ENCODE results near the gene PLA2G4F.

Gene PLA2G4F

DNA sequence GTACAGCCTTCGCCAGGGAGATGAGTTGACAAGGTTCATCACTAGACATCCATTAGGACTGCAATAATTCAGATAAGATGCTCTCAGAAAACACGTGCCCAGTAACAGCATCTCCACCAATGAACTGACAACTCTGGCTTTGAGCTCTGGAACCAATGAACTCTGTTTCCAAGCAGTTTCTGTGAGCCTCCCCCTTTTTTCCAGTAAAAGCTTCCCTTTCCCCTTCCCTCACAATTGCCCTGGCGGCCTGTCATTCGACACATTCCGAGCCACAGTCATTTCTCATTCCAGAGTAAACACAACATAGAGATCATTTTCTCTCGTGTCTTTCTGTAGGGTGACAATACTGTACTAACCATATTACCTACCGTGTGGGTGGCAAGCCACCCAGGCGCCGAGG is 65.7 kb downstream of the PLA2G4F start:
- H3K27ac ChIP-seq (replicated peaks; ENCODE audit: low read length), result no peak overlapping the region
- no peak overlapping the region for H4K8ac ChIP-seq (ENCODE audit: low read depth, low read length)
- no peak overlapping the region for H2BK15ac ChIP-seq (ENCODE audit: low read length)
- no peak overlapping the region for H3K4me2 ChIP-seq (ENCODE audit: insufficient read depth, low read length, poor library complexity, severe bottlenecking)
- no peak overlapping the region for H4K91ac ChIP-seq (ENCODE audit: low read depth, low read length, poor library complexity)
- no peaks in the 10 kb centered on the region for H3K9me3 ChIP-seq (replicated peaks in 1 of 2; ENCODE audit: control insufficient read depth in 2 of 2, insufficient read depth in 1 of 2, low read depth in 1 of 2, low read length in 2 of 2)
- DNase-seq (ENCODE audit: low spot score), result no peak
- no peak overlapping the region for H2BK5ac ChIP-seq (ENCODE audit: low read length)
- no peaks in the 10 kb centered on the region for H3K79me1 ChIP-seq (ENCODE audit: low read depth, low read length)
- H3K4me1 ChIP-seq (ENCODE audit: control insufficient read depth in 2 of 2, insufficient read depth in 1 of 2, low read depth in 1 of 2, low read length in 2 of 2), result peaks cover 14 to 15% of the 10 kb centered on the region in 2 donors
- no peaks in the 10 kb centered on the region for H3K36me3 ChIP-seq (replicated peaks in 1 of 2; ENCODE audit: control insufficient read depth in 2 of 2, insufficient read depth in 2 of 2, low read length in 2 of 2)
- no peak overlapping the region for H3K14ac ChIP-seq (ENCODE audit: low read length)
- no peak overlapping the region for H2BK120ac ChIP-seq (ENCODE audit: low read depth, low read length)
- no peak overlapping the region for H3K4ac ChIP-seq (ENCODE audit: low read length)
- no peak overlapping the region for H2AFZ ChIP-seq (ENCODE audit: low read length)
- no CpG with 5 or more reads among the region's 9 CpGs for WGBS, 2 donors (ENCODE audit: extremely low coverage in 2 of 2, insufficient read length in 2 of 2, insufficient replicate concordance in 1 of 2)
- H3K9ac ChIP-seq (ENCODE audit: low read depth, low read length, poor library complexity), result no peak overlapping the region
- no peak overlapping the region for H3K18ac ChIP-seq (ENCODE audit: low read length)
- no peak overlapping the region for H2AK5ac ChIP-seq (ENCODE audit: low read depth, low read length)
- no peak overlapping the region for H3K4me3 ChIP-seq (ENCODE audit: low read length in 2 of 2)
- peaks cover 0 to 5% (median 0%) of the 10 kb centered on the region in 3 experiments for H3K27me3 ChIP-seq (ENCODE audit: control insufficient read depth in 3 of 3, insufficient read depth in 3 of 3, low read depth in 1 of 3, low read length in 3 of 3)
- H2BK12ac ChIP-seq (ENCODE audit: low read length), result no peak overlapping the region
- H3K23ac ChIP-seq (ENCODE audit: low read depth, low read length, poor library complexity), result no peak overlapping the region

DNA sequence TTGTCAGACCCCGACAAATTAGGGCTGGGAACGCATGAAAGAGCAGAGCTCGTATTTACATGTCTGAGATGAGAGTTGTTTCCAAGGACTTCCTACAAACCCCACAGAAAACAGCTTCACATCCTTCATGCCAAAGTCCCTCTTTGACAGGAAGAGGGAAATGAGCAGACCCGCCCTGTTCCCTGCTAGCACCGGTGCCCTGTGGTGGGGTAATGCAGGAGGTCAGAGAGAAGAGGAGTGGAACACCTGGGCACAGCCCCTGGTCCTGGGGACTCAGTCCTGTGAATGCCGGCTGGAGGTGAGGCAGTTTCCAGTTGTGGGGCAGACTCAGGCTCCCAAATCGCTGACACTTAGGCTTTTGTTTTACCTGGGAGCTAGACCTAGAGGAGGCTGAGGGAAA is 66.1 kb downstream of the PLA2G4F start:
- H2BK5ac ChIP-seq (ENCODE audit: low read length), result no peak overlapping the region
- H3K36me3 ChIP-seq (replicated peaks in 1 of 2; ENCODE audit: control insufficient read depth in 2 of 2, insufficient read depth in 2 of 2, low read length in 2 of 2), result no peaks in the 10 kb centered on the region
- H3K27me3 ChIP-seq (ENCODE audit: control insufficient read depth in 3 of 3, insufficient read depth in 3 of 3, low read depth in 1 of 3, low read length in 3 of 3), result peaks cover 0 to 7% (median 0%) of the 10 kb centered on the region in 3 experiments
- H3K4me1 ChIP-seq (ENCODE audit: control insufficient read depth in 2 of 2, insufficient read depth in 1 of 2, low read depth in 1 of 2, low read length in 2 of 2), result peaks cover 14 to 15% of the 10 kb centered on the region in 2 donors
- no peak overlapping the region for H3K9ac ChIP-seq (ENCODE audit: low read depth, low read length, poor library complexity)
- no peak overlapping the region for H3K18ac ChIP-seq (ENCODE audit: low read length)
- no peak overlapping the region for H3K14ac ChIP-seq (ENCODE audit: low read length)
- no peak overlapping the region for H2AK5ac ChIP-seq (ENCODE audit: low read depth, low read length)
- no peak overlapping the region for H3K4me3 ChIP-seq (ENCODE audit: low read length in 2 of 2)
- no peak overlapping the region for H3K27ac ChIP-seq (replicated peaks; ENCODE audit: low read length)
- no peak overlapping the region for H2AFZ ChIP-seq (ENCODE audit: low read length)
- no peak for DNase-seq (ENCODE audit: low spot score)
- no peak overlapping the region for H3K4ac ChIP-seq (ENCODE audit: low read length)
- WGBS, 2 donors (ENCODE audit: extremely low coverage in 2 of 2, insufficient read length in 2 of 2, insufficient replicate concordance in 1 of 2), result no CpG with 5 or more reads among the region's 7 CpGs
- no peak overlapping the region for H4K8ac ChIP-seq (ENCODE audit: low read depth, low read length)
- no peak overlapping the region for H2BK15ac ChIP-seq (ENCODE audit: low read length)
- no peak overlapping the region for H4K91ac ChIP-seq (ENCODE audit: low read depth, low read length, poor library complexity)
- no peaks in the 10 kb centered on the region for H3K79me1 ChIP-seq (ENCODE audit: low read depth, low read length)
- H2BK120ac ChIP-seq (ENCODE audit: low read depth, low read length), result no peak overlapping the region
- H2BK12ac ChIP-seq (ENCODE audit: low read length), result no peak overlapping the region
- no peaks in the 10 kb centered on the region for H3K9me3 ChIP-seq (replicated peaks in 1 of 2; ENCODE audit: control insufficient read depth in 2 of 2, insufficient read depth in 1 of 2, low read depth in 1 of 2, low read length in 2 of 2)
- H3K23ac ChIP-seq (ENCODE audit: low read depth, low read length, poor library complexity), result no peak overlapping the region
- no peak overlapping the region for H3K4me2 ChIP-seq (ENCODE audit: insufficient read depth, low read length, poor library complexity, severe bottlenecking)

DNA sequence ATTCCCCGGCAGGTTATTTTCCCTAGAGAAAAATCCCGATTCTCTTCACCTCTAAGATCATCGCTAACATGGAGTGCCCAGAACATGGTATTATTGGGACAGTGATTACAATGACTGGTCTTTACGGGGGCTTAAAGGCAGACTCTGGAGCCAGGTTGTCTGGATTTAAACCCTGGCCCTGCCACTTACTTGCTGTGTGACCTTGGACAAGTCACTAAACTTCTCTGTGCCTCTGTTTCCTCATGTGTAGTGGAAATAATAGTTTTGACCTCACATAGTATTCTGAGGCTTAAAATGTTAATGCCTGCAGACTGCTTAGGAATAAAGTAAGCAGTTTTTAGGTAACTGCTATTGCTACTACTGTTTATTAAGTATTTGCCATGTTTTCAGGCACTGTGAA is 66.5 kb downstream of the PLA2G4F start:
- Histone ChIP-seq H2BK5ac (ENCODE audit: low read length) (no peak overlapping the region), H2AFZ (ENCODE audit: low read length) (no peak overlapping the region), H3K4ac (ENCODE audit: low read length) (no peak overlapping the region), H3K79me1 (ENCODE audit: low read depth, low read length) (no peaks in the 10 kb centered on the region), H3K27ac (replicated peaks; ENCODE audit: low read length) (no peak overlapping the region), H3K4me3 (ENCODE audit: low read length in 2 of 2) (no peak overlapping the region), H3K9ac (ENCODE audit: low read depth, low read length, poor library complexity) (no peak overlapping the region), H2BK15ac (ENCODE audit: low read length) (no peak overlapping the region), H3K4me2 (ENCODE audit: insufficient read depth, low read length, poor library complexity, severe bottlenecking) (no peak overlapping the region), H3K27me3 (ENCODE audit: control insufficient read depth in 3 of 3, insufficient read depth in 3 of 3, low read depth in 1 of 3, low read length in 3 of 3) (peaks cover 0 to 11% (median 0%) of the 10 kb centered on the region in 3 experiments), H3K9me3 (replicated peaks in 1 of 2; ENCODE audit: control insufficient read depth in 2 of 2, insufficient read depth in 1 of 2, low read depth in 1 of 2, low read length in 2 of 2) (no peaks in the 10 kb centered on the region), H3K36me3 (replicated peaks in 1 of 2; ENCODE audit: control insufficient read depth in 2 of 2, insufficient read depth in 2 of 2, low read length in 2 of 2) (no peaks in the 10 kb centered on the region), H4K91ac (ENCODE audit: low read depth, low read length, poor library complexity) (no peak overlapping the region), H3K14ac (ENCODE audit: low read length) (no peak overlapping the region), H2BK12ac (ENCODE audit: low read length) (no peak overlapping the region), H2AK5ac (ENCODE audit: low read depth, low read length) (no peak overlapping the region), H2BK120ac (ENCODE audit: low read depth, low read length) (no peak overlapping the region), H4K8ac (ENCODE audit: low read depth, low read length) (no peak overlapping the region), H3K4me1 (ENCODE audit: control insufficient read depth in 2 of 2, insufficient read depth in 1 of 2, low read depth in 1 of 2, low read length in 2 of 2) (peaks cover 15% of the 10 kb centered on the region in 2 donors), H3K18ac (ENCODE audit: low read length) (no peak overlapping the region), H3K23ac (ENCODE audit: low read depth, low read length, poor library complexity) (no peak overlapping the region)
- no peak for DNase-seq (ENCODE audit: low spot score)
- no CpG with 5 or more reads among the region's 4 CpGs for WGBS, 2 donors (ENCODE audit: extremely low coverage in 2 of 2, insufficient read length in 2 of 2, insufficient replicate concordance in 1 of 2)

Small RNA genes lying within 50 kb of the gene (small RNA-seq; reads per million reads assigned to genes)
- 21.3 reads per million, percentile 81 among the genes with 10 or more reads in this experiment for gene MIR627 (ENCODE audit: insufficient read depth)

All from neuronal stem cell (in vitro differentiated cells).